Epithelial cell of esophagus (primary cell): ENCODE results near the gene UQCRQ.

Source experiments
- DNase-seq: peaks from one replicate; pipeline ENCODE4 v3.0.0; 2010; ENCODE audit warnings: low read depth
- H3K4me3 ChIP-seq: 2 replicates; pipeline ENCODE4 v1.5.1; 2011; ENCODE audit warnings: mild to moderate bottlenecking, low read length, control low read depth
- TF ChIP-seq, protein P1 (sequence below): IDR thresholded peaks from 2 replicates; pipeline ENCODE4 v1.5.1; 2011; ENCODE audit warnings: low read depth, mild to moderate bottlenecking, low read length, control low read depth, inconsistent platforms; ENCODE audit not compliant: insufficient read depth; ENCODE audit errors: missing control alignments

UQCRQ gene

DNA sequence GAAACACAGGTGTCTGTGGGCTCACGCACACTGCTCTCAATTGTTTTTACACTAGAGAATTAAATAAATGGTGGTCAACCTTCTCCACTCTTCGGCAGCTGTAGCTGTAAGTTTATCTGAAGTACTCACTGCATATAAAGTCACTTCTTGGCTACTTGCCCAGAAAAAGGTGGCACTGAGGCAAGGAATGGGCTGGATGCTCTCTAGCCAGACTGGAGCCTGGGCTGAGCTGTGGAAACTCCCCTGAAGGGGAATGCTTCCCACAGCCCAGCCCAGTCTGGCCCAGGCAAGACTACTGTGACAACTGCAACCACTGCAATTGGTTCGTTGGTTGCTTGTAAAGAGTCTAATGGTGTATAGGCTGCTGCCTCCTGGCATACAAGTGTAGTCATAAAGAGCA is 11.5 kb downstream of the UQCRQ start:
- peak; percentile 29 for DNase-seq
- H3K4me3 ChIP-seq = no peak overlapping the region
- TF ChIP-seq, protein P1, sequence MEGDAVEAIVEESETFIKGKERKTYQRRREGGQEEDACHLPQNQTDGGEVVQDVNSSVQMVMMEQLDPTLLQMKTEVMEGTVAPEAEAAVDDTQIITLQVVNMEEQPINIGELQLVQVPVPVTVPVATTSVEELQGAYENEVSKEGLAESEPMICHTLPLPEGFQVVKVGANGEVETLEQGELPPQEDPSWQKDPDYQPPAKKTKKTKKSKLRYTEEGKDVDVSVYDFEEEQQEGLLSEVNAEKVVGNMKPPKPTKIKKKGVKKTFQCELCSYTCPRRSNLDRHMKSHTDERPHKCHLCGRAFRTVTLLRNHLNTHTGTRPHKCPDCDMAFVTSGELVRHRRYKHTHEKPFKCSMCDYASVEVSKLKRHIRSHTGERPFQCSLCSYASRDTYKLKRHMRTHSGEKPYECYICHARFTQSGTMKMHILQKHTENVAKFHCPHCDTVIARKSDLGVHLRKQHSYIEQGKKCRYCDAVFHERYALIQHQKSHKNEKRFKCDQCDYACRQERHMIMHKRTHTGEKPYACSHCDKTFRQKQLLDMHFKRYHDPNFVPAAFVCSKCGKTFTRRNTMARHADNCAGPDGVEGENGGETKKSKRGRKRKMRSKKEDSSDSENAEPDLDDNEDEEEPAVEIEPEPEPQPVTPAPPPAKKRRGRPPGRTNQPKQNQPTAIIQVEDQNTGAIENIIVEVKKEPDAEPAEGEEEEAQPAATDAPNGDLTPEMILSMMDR = no peak

GRCh38 chr5:132883261-132883834 is 16.9 kb downstream of the UQCRQ start:
- TF ChIP-seq, protein P1 = peak; percentile 77
- H3K4me3 ChIP-seq = no peak overlapping the region
- DNase-seq = peak; percentile 72

DNA sequence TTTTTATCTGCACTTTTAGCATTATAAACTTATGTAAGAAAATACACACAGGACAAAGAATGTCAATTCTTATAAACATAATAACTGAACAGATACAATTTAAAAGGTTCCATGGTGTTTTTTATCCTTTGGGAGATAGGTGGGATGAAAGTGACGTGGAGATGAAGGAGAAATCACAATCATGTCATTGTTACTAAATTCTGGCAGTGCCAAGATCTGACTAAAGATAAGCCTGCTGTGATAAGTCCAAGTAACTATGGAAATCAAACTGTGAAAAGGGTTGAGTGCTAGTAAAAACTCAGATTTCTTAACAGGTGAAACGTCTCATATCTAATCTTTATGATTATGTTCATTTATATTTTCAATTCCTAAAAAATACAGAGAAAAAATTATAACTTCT is 18.1 kb downstream of the UQCRQ start:
- DNase-seq = no peak
- H3K4me3 ChIP-seq = no peak overlapping the region
- TF ChIP-seq, protein P1 = no peak

- TF ChIP-seq, protein P1 = no peak
- no peak for DNase-seq
- H3K4me3 ChIP-seq = no peak overlapping the region
Measured at GRCh38 chr5:132886064-132886823, 19.8 kb downstream of the UQCRQ start.

DNA sequence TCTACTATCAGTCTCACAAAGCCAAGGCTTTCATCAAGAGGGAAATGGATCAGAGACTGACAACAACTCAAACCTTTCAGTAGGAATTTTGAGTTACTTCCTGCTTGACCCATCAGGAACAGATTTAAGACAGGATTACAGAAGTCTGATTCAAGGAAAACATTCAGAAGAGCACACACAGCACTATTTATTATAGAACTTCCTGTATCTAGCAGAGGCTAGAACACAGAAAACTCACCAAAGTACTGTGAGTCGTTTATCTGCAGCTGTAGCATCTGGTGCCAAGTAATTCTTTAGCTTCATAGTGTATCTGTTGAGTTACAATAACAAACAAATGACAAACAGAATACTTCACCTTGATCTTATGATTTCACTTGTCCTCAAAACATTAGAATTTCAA is 20.8 kb downstream of the UQCRQ start:
- TF ChIP-seq, protein P1 = no peak
- no peak for DNase-seq
- no peak overlapping the region for H3K4me3 ChIP-seq

DNA sequence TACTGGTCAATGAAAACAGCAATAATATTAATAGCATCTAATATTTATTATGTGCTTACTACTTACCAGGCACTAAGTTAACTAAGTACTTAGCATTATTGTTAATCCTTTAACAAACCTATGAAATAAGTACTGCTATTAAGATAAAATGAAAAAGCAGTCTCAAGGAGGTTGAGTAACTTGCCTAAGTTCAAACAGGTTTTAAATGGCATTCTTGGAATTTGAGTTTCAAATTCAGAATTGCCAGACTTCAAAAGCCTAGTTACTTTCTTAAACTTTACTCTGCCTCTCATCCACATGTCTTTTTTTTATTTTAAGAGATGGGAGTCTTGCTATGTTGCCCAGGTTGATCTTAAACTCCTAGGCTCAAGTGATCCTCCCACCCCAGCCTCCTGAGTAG is 23.1 kb downstream of the UQCRQ start:
- H3K4me3 ChIP-seq = no peak overlapping the region
- TF ChIP-seq, protein P1 = no peak
- no peak for DNase-seq

GRCh38 chr5:132890817-132891216 is 24.4 kb downstream of the UQCRQ start:
- no peak overlapping the region for H3K4me3 ChIP-seq
- TF ChIP-seq, protein P1 = no peak
- DNase-seq = no peak
